Kasumi-1 (cell line): ENCODE results near the gene GBX1.

ENCODE experiments used
- DNase-seq, 2 experiments: peaks; one replicate each; lab custom pipeline; 2025; lab: John Stamatoyannopoulos, UW

GBX1 gene

DNA sequence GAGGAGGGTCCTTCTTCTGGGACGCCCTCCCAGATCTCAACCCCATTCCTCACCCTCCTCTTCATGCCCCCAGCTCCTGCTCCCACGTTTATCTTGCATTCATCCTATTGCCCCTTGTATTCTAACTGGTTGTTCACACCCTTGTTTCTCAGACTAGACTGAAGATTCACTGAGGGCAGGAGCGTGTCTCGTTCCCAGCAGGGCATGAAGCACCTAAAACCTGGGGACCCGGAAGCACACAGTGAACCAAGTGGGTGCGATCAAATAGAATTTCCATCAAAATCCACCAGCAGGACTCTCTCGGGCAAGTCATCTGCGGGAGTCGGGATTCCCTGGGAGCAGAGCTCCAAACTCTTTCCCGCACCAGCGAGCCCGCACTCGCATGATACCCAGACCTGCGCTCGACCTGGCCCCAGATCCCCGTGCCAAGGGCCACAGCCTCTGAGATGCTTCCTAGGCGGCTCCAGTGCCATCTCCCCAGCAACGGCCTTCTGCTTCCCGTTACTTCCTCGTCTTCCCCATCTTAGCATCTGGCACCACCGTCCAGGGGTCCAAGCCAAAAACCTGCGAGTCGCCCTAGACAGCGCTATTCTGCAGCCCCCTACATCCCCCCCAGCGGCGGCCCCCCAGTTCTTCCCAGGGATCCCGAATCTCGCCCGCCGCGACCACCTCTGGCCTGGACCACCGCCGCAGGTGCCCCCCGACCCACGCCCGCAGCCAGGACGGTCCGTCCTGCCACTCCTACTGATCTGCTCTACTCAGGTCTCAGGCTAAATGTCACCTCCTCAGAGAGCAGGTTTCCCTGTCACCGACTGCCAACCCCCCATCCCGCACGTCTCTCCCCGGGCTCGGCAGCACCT is 6.1 kb upstream of the GBX1 start:
- no peak for DNase-seq

DNA sequence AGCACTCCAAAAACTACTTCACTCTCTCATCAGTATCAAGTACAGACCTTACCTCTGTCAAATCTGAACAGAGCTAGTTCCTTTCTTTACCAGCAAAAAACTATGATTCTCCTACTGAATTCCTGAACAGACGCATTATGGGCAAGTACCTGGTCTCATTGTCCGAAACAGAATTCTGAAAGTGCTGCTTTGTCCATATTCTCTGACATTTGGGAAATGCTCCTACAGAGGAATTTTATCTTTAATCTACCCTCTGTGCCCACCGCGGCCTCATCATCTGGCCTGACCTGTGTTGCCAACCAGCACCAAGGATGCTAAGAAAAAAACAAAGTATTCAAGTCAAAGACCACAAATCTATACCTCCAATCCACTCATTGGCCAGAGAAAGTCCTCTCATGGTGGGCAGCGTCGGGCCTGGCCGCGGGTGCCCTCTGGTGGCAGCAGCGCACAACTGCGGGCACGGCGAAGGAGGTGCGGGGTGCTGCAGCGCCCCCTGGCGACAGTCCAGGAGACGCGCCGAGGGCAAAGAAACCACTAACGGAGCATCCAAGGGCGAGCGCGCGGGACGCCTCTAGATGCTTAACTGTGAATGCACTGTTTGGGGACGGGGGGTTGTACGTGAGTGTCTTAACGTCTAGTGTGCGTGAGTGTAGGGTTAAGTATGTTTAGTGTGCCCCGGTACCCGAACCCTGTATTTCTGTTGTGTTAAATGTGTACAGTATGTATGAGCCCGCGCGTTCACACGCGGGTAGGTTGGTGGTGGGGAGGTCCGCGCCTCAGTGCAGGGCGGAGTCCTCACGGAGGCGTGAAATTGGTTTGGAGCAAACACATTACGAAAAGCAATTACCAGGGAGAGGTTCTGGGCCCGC is 5.0 kb upstream of the GBX1 start:
- peak; percentile 75 to 80 for DNase-seq

DNA sequence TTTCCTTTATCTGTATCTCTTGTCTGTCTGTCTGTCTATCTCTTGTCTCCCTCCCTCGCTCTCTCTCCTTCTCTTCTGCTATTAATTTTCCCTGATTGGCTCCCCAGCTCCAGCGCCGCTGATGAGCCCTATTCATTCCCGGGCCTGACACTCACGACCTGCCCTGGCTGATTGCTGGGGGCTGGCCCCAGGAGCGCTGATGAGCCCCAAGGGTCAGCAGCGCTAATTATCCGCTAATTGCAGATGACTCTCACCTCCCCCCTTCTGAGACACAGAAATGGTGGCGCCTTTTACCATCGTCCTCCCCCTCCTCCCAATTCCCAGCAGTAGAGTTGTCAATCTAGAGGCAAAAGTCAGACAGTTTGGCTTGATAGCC is 1.3 kb upstream of the GBX1 start:
- DNase-seq = no peak

DNA sequence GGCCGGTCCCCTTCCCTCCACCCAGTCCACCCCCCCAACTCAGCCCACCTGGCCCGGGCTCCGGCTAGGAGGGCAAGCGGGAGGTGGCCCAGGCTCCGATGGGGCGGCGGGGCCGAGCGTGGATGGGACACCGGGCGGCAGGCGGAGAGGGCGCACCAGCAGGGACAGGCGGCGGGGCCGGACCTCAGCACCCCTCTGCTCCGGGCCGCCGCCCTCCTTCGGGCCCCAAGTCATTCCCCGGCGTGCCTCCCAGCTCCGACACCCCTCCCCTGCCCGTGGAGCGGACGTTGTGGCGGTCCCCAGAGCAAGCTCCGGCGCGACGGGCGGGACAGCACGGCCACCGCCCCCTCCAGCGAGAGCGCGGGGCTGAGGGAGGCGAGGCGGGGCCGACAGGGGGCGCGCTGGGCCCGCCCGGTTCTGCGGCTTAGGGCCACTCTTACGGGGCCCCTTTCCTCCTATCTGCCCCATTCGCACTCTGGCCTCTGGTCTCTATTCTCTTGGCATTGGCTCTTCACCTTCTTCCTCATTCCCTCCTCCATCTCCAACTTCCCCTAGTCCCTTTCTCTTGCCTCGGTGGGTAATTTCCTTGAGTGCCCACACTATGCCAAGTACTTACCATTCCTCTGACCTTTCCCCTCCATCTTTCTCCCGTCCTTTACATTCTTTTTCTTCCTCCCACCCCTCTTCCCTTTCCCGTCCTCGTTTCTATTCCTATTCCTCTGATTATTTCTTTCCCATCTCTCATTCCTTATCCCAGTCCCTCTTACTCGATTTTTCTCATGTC is 701 bp upstream of the GBX1 start:
- DNase-seq = peak; percentile 37

DNA sequence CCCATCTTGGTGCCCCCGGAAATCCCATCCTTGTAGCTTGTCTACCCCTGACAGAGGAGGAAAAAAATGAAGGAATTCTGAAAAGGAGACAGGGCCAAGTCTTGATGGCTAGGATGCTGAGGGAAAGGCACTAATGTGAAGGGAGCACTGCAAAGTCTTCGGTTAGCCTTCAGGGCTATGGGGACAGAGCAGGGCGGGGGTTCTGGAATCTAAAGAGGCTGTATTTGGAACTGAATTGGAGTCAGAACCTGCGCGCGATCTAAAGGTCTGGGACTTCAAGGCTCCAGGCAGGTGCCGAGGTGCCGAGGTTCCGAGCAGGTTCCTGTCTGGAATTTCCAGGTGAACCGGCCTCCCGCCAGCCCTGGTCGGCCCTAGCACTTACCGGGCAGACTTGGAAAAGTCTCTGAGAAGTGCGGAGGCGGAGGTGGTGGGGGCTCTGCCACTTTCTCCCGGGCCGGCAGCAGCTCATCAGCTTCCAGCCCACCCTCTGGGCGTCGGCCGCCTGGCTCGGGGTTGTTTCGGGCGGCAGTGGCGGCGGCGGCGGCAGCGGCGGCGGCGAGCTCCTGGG is 781 bp downstream of the GBX1 start:
- no peak for DNase-seq

DNA sequence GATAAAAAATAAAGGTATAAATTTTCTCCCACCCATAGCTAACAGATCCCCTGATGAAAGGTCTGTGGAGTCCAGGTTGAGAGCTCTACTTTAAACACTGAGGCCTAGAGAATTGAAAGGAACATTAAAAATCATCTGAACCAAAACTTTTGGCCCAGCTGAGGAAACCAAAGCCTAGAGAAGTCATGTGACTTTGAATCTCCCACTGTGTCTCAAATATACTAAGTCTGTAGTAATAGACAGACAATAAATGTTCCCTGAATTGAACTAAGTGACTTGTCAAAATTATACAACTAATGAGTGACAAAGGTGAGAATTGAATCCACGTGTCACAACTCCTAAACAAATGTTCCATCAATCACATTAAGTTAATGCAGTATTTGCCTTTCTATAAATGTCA is 5.7 kb downstream of the GBX1 start:
- no peak for DNase-seq

DNA sequence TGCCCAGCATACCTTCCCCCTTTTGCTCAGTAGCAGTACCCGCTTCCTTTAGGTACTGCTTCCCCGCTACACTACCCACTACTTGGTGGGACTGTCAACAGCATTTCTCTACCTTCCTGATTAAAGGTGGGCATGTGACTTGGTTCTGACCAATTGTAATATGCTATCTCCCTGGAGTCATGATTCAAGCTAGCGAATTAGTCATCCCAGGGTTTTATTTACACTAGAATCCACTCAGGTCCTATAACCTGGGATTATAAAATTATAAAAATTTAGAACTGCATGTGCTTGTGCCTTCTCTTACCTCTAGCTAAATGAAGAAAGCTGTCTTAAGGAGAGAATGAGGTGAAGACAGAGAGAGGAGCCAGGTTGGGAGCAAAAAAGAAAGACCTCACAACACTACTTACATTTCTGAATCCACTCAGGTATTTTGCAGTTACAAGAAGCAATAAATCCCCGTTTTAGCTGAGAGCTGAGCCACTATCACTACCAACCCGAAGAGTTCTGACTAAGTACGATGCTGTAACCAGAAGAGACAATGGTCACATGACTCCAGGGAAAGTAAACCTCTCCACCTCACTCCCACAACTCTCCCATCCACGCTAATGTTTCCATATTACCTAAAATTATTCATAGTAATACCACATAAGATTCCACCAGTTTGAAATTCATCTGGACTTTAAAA is 9.7 kb downstream of the GBX1 start:
- DNase-seq = no peak

DNA sequence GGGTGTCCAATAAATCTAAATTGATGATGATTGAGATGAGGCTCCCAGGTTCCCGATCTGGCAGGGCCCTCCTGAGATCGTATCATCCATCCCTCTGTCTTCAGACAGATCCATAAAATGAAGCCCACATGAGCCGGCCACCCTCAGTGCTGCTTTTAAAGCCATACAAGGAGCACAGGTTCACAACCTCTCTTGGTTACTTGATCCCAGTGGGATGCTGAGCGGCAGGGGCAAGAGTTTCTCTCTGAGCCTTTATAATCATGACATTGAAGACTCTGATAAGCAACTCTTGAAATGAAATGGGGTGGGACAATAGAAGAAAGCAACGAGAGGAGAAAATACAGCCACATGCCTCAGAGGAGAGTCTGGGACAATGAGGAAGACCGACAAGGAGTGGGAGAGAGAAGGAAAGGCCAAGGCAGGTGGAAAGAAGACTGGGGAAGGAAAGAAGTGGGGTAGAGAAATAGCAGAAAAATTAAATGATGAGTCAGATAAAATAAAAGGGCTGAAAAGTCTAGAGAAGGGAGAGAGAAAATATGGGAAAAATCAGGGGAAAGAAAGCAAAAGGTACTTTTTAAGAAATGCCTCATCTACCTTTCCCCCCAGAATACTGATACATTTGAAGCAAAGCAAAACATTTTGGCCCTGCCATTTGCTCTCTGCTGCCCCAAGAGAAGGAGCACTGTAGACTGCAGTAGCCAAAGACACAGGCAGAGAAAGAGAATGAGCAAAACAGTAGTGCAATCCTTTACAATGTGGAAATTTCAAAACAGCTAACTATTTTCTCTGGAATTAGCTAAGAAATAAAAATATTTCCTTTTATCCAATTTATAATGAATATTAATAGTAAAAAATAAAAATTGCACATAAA is 14.6 kb downstream of the GBX1 start:
- no peak for DNase-seq

DNA sequence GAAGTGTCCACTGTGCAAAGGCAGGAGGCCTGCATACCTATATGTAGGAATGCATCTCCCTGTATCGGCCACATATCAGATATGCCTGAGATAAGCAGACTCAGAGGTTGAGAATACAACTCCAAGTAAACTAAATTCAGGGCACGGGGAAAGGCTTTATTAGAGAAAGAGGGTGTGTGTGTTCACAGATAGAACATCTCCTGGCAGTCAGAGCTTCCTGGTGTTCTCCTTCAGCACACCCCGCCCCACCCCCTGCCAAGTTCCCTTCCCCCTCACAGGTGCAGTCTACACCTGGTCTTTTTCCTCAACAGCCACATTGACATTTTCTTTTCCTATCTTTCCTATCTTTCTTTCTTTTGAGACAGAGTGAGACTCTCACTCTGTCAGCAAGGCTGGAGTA is 17.1 kb downstream of the GBX1 start:
- DNase-seq = no peak

DNA sequence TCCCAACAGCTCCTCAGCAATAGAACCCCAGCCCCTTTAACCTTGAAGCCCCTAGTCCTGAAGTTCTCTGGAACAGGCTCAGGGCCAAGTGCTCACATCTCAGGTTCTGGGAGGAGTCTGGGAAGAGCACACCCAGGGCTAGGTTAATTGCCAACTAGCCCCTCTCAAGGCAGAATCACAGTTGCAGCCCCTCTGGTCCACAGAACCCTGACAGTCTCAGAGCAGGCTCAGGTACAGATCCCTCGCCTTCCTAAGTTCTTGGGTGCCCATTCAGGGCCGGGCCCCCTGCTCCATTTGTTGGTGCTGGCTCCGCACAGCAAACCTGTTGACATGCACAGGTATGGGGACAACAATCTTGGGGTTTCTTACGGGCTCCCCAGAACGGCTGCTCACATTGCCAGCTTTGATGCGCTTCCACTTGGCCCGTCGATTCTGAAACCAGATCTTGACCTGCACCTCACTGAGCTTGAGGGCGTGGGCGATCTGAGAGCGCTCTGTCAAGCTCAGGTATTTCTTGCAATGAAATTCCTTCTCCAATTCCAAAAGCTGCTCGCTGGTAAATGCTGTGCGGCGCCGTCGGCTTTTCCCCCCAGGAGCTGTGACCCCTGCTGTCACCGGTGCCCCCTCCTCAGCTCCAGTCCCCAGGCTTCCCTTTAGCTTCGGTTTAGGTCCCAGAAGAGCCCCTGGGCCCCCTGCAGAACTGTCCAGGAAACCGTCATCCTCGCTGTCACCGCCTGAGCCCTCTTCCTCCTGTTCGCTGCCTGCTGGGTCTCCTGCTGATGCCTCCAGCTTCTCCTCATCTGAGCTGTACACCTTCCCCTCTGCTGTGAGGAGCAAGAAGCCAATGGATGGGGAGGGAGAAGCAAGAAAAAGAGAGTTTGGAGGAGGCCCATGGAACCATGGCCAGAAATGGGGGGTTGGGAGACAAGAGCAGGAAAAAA is 18.9 kb downstream of the GBX1 start:
- no peak for DNase-seq

DNA sequence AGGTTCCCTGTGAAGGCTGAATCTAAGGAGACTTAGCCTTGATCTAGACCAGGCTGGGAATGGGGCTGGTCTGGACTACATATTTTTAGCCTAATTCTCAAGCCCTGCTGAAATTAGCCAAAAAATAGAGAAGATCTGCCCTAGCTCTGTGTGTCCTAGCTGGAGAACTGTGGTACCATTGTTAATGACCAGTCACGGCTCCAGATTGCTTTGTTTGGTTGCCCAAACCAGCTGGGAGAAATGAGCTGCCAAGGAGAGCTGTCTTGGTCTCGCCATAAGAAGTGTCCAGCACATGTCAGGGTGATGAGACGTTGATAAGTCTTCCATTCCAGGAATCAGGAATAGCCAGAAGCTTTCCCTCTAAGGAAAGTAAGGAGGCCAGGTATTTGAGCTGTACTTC is 20.7 kb downstream of the GBX1 start:
- no peak for DNase-seq

DNA sequence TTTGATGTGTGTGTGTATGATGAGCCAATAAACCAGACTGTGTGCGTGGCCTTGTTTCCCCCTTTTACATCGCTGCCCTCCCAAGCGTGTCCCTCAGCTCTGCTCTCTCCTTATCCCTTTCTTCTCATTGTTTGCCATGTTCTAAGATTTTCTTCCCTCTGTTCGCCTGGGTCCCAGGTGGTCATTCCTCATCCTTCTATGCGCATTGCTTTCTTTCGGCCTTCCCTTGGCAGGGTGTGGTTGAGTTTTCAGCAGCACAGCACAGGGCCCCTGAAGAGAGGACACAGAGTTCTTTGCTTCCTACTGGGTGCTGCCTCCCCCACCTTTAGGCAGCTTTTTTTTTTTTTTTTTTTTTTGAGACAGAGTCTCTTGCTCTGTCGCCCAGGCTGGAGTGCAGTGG is 23.1 kb downstream of the GBX1 start:
- DNase-seq = no peak

DNA sequence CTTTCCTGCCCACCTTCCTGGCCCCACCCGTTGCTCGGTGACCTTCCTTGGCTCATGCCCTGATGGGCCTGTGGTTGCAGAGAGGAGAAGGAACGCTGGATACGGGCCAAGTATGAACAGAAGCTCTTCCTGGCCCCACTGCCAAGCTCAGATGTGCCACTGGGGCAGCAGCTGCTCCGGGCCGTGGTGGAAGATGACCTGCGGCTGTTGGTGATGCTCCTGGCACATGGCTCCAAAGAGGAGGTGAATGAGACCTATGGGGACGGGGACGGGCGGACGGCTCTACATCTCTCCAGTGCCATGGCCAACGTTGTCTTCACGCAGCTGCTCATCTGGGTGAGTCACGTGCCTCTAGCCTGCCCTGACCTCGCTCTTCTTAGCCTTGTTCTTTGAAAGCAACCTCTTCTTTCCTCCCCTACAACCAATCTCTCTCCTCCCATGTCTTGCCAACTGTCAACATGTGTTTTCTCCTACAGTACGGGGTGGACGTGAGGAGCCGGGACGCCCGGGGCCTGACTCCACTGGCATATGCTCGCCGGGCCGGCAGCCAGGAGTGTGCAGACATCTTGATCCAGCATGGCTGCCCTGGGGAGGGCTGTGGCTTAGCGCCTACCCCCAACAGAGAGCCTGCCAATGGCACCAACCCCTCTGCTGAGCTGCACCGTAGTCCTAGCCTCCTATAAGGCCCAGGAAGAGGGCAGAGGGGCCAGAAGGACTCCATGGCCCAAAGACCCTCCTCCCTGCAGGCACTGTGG is 24.1 kb downstream of the GBX1 start:
- DNase-seq = no peak

DNA sequence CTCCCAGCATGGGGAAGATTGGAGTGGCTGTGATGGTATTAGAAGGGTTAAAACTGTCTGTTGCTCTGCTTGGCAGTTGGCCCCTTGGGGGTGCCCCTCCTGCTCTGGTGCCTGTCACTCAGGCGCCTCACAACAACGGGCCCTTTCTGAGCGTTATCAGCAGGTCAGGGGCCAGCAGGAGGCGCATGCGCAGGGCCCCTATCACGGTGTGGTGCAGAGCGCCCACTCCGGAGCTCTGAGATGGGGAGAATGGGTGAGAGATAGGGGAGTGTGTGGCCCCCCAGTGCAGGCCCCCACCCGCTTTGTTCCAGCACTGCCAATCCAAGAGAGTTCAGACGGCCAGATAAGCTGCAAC is 24.8 kb downstream of the GBX1 start:
- DNase-seq = no peak

DNA sequence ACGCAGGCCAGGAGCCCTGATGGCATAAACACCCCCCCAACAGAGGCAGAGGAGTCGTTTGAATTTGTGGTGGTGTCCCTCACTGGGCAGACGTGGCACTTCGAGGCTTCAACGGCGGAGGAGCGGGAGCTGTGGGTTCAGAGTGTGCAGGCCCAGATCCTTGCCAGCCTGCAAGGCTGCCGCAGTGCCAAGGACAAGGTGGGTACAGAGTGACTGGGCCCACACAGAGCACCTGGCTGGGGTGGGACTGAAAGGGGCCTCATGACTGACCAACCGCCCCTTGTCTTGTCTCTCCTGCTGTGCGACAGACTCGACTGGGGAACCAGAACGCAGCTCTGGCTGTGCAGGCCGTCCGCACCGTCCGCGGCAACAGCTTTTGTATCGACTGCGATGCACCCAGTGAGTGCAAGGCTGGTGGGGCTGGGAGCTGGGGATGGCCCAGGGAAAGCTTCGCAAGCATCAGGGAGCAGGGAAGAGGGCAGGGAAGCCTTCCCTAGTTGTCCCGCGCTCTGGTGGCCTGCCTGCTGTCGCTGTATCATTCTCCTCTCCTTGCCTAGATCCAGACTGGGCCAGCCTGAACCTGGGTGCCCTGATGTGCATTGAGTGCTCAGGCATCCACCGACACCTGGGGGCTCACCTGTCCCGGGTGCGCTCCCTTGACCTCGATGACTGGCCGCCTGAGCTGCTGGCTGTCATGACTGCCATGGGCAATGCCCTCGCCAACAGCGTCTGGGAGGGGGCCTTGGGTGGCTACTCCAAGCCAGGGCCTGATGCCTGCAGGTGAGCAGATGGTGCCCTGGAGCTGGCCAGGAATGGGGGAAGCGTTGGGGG is 25.4 kb downstream of the GBX1 start:
- no peak for DNase-seq

DNA sequence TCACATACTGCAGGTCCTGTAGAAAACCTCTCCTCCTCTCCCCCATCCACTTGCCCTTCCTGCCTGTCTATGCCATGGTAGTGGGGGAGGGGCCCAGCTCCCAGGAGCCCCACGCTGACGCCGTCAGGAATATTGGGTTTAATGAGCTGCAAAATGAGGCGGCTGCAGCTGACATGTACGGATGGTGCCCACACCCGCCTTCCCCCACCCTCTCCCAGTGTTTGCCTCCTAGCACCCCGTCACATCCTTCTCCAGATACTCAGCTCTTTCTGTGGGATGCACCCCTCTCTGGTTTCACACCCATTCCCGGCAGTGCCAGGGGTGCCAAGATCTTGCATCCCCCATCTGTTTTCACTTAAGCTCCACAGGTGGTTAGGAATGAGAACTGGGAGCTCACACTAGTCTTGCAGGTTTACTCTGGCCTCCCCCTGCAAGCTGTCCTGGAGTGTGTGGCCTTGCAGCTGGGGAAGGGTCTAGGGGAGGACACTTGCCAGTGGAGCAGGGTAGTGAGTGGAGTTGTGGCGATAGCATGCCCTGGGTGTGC is 26.1 kb downstream of the GBX1 start:
- DNase-seq = no peak

DNA sequence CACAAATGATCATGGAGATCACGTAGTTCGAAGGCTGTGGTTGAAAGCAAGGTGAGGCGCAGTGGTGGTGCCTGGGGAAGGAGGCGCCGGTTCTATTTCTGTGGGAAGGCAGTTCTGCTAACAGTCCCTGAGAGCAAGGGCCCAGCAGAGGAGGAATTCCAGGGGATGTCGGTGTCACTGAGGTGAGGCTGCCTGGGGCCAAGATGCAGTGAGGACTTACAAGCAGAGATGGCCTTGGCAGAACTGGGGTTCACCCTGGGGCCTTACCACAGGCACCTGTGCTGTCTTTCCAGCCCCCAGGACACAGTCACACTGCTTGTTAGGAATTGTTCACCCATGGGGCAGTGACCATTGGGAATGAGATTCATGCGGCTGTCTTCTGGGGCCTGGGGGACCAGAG is 26.7 kb downstream of the GBX1 start:
- DNase-seq = no peak

DNA sequence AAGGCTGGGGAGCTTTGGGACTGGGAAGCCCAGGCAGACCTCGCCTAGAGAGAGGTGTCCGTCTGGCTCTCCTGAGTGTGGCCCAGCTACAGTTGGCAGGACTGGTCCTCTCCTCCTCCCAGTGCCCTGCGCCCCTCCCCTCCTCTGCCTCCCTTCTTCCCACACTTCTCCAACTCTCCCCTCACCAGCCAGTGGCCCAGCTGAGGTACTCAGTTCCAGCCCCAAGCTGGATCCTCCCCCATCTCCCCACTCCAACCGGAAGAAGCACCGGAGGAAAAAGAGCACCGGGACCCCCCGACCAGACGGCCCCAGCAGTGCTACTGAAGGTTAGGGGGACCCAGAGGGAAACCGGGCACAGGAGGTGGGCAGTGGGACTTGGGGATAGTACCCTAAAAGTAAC is 27.7 kb downstream of the GBX1 start:
- DNase-seq = no peak
